ENCODE measurements around the gene USH1C.

Gene USH1C

GRCh38 chr11:17544181-17544622, at the start of gene USH1C:
Gene USH1C, minus strand, starts transcription at chr11:17544416. Its CDS starts 109 bp downstream, at chr11:17544307.
- DNase-seq = peak; percentile 73

GRCh38 chr11:17593466-17594245, 49.4 kb upstream of the USH1C start:
- DNase-seq = peak; percentile 23

GRCh38 chr11:17591293-17591692, 47.1 kb upstream of the USH1C start:
- DNase-seq = no peak

- DNase-seq = no peak
Measured at GRCh38 chr11:17590463-17590862, 46.2 kb upstream of the USH1C start.

- no peak for DNase-seq
Measured at GRCh38 chr11:17588721-17589120, 44.5 kb upstream of the USH1C start.

GRCh38 chr11:17588166-17588565, 44.0 kb upstream of the USH1C start:
- DNase-seq = no peak

- peak; percentile 30 for DNase-seq
Measured at GRCh38 chr11:17585911-17586695, 41.9 kb upstream of the USH1C start.

- no peak for DNase-seq
Measured at GRCh38 chr11:17581732-17582053, 37.5 kb upstream of the USH1C start.

GRCh38 chr11:17581036-17581731, 37.0 kb upstream of the USH1C start:
- DNase-seq = no peak

GRCh38 chr11:17580271-17580670, 36.1 kb upstream of the USH1C start:
- no peak for DNase-seq

GRCh38 chr11:17579451-17579850, 35.2 kb upstream of the USH1C start:
- no peak for DNase-seq

- DNase-seq = no peak
Measured at GRCh38 chr11:17578958-17579357, 34.7 kb upstream of the USH1C start.

GRCh38 chr11:17578296-17578695, 34.1 kb upstream of the USH1C start:
- DNase-seq = no peak

- no peak for DNase-seq
Measured at GRCh38 chr11:17575431-17576425, 31.5 kb upstream of the USH1C start.

GRCh38 chr11:17574141-17575091, 30.2 kb upstream of the USH1C start:
- no peak for DNase-seq

- DNase-seq = no peak
Measured at GRCh38 chr11:17573526-17573925, 29.3 kb upstream of the USH1C start.

- DNase-seq = no peak
Measured at GRCh38 chr11:17572791-17573460, 28.7 kb upstream of the USH1C start.

- no peak for DNase-seq
Measured at GRCh38 chr11:17572359-17572690, 28.1 kb upstream of the USH1C start.

- DNase-seq = no peak
Measured at GRCh38 chr11:17571431-17572358, 27.5 kb upstream of the USH1C start.

- no peak for DNase-seq
Measured at GRCh38 chr11:17570034-17570433, 25.8 kb upstream of the USH1C start.

Measured in activated CD8-positive, alpha-beta memory T cell treated with anti-CD3 and anti-CD28 coated beads, Interleukin-2, amount 50 U/mL, for 48 hours (primary cell).